K562 (cell line): ENCODE data around the gene FATE1.

Source experiments
- BRD4 ChIP-seq: fragments of 200-600 bp; sonication (generic); IDR thresholded peaks from 2 replicates; pipeline ENCODE4 v1.6.1; 2017; ENCODE audit warnings: inconsistent platforms
- MAFK ChIP-seq: IDR thresholded peaks from 2 replicates; pipeline ENCODE4 v1.6.1; 2011; ENCODE audit warnings: low read length, improper control_type of control experiment

GRCh38 chrX:151712253-151712652 lies 3.6 kb upstream of the FATE1 start:
- TF ChIP-seq MAFK (no peak), BRD4 (no peak)
